Heart left ventricle (tissue), 16 donors: ENCODE data around the gene DNHD1. TPM values are rescaled to one million over a fixed set of nuclear protein-coding genes. Genes with fewer than 3 reads are reported as not detected.

Experiments used
- ATAC-seq, 4 donors: fragments of 200-7000 bp; cut with Tn5 transposase; one replicate each; pipeline ENCODE4 v1.9.1; 2020 to 2022; ENCODE audit warnings: moderate library complexity in 4 of 4, mild to moderate bottlenecking in 3 of 4, moderate number of reproducible peaks in 1 of 4
- DNase-seq, 5 donors: peaks; one replicate each; pipeline ENCODE4 v3.0.0-alpha.2; 2020
- H3K27ac ChIP-seq, 12 donors: fragments of 200-600 bp; sonication (generic) in 4 of 12; one replicate each; pipeline versions ENCODE4 v1.5.0 to v1.8.0; 2016 to 2022; ENCODE audit warnings: mild to moderate bottlenecking in 2 of 12
- H3K27me3 ChIP-seq, 9 donors: fragments of 200-600 bp; sonication (generic) in 2 of 9; one replicate each; pipeline versions ENCODE4 v1.5.1 to v1.8.0; 2016 to 2022; ENCODE audit warnings: mild to moderate bottlenecking in 3 of 9
- H3K36me3 ChIP-seq, 9 donors: fragments of 200-600 bp; sonication (generic) in 2 of 9; one replicate each; pipeline versions ENCODE4 v1.5.0 to v1.8.0; 2018 to 2022; ENCODE audit warnings: mild to moderate bottlenecking in 2 of 9
- H3K4me1 ChIP-seq, 12 donors: fragments of 200-600 bp; sonication (generic) in 4 of 12; one replicate each; pipeline versions ENCODE4 v1.5.0 to v1.8.0; 2016 to 2022; ENCODE audit warnings: mild to moderate bottlenecking in 3 of 12
- H3K4me3 ChIP-seq, 12 donors: fragments of 200-600 bp; sonication (generic) in 4 of 12; one replicate each; pipeline versions ENCODE4 v1.5.0 to v1.8.0; 2017 to 2022; ENCODE audit warnings: mild to moderate bottlenecking in 9 of 12, moderate library complexity in 4 of 12
- H3K9me3 ChIP-seq, 12 donors: fragments of 200-600 bp; sonication (generic) in 4 of 12; one replicate each; pipeline versions ENCODE4 v1.5.0 to v1.8.0; 2016 to 2022; ENCODE audit warnings: mild to moderate bottlenecking in 1 of 12
- CTCF ChIP-seq, 12 donors: fragments of 200-600 bp; sonication (generic) in 4 of 12; IDR thresholded peaks; one replicate each; pipeline versions ENCODE4 v1.5.0 to v1.8.0; 2018 to 2022; ENCODE audit warnings: antibody characterized with exemption in 12 of 12, mild to moderate bottlenecking in 5 of 12
- POLR2A ChIP-seq, 2 donors: fragments of 450-650 bp; IDR thresholded peaks; one replicate each; pipeline ENCODE4 v1.6.1; 2017; ENCODE audit warnings: antibody characterized with exemption in 2 of 2, mild to moderate bottlenecking in 2 of 2, moderate library complexity in 2 of 2
- WGBS, 4 donors: extraction: QIAGEN DNeasy Blood & Tissue Kit in 2 of 4; methylation state at CpG; one replicate each; pipeline versions ENCODE4 v1.1.5 to v1.1.7; 2013 to 2018; 5-methylcytosine and 5-hydroxymethylcytosine counted together
- intact Hi-C, 10 donors: fragments of 100-400 bp; cut with DNase I; formaldehyde crosslinking; loops; one replicate each; pipeline versions ENCODE4 v1.11.1 to v1.14.2; 2022
- polyA plus RNA-seq, 2 donors: library from polyadenylated mRNA; stranded (reverse); fragments of 200-250 nt; gene quantifications; one replicate each; pipeline ENCODE4 v1.2.3, GENCODE V29; 2013
- total RNA-seq, 9 donors: library from RNA; depleted of rRNA in 2 of 9; stranded (reverse); fragments of >200 nt in 2 of 9; fragmentation: NEBNext Ultra II Directional in 3 of 9; extraction: Animal tissue kit (Norgen Biotek cat#: 25700) in 3 of 9; gene quantifications; one replicate each; pipeline versions ENCODE4 v1.1.0 to v1.2.4, GENCODE V29; 2016 to 2023
- donor health status: ischemic (EF 13 %, LVEDD 7.1; RV severe dilation, severe dysfunction).
- donor health status: healthy with polysubstance abuse.
- donor health status: DM: no; HTN: yes; CAD: no.
- donor health status: DM: no; HTN: no; CAD: no.
- donor health status: ischemic (EF 25% LVEDD 6.9; RV normal size, moderate dysfunction).
- donor health status: ischemic (EF 25% LVEDD 5.7; RV mildly dilated, moderate dysfunction).
- donor health status: healthy.
- donor health status: DM: yes; HTN: yes; CAD: no.
- donor health status: ischemic (EF 35%, LVEDD 5.7; RV mildly dilated, moderate dysfunction).
- donor health status: nonischemic (EF 11% LVEDD 7.7; RV severe dilation, severe dysfunction).
- donor health status: DM: yes; HTN: yes; CAD: no.
- donor health status: PGD.
- donor health status: ischemic (EF 29% LVEDD 5.4; RV normal size, mild dysfunction).
- donor health status: nonischemic (EF 23%, LVEDD 6.1; RV moderate dilation, normal function).

Gene DNHD1
- total and polyA plus RNA-seq, 11 donors, result 2.2 to 9.4 (median 5.4) TPM

DNA sequence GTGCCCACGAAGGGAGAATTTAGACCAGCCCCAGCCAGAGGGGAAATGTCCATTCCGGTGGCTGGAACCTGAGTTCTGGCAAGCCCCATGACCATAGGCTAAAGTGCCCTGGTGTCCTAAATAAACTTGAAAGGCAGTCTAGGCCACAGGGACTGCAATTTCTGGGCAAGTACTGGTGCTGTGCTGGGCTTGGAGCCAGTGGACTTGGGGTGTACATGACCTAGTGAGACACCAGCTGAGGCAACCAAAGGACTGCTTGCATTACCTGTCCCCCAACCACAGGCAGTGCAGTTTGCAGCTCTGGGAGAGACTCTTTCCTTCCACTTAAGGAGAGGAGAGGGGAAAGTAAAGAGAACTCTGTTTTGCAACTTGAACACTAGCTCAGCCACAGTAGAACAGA, 82.6 kb downstream of the DNHD1 start:
- Histone ChIP-seq H3K9me3 (peaks cover 0 to 26% (median 16%) of the 10 kb centered on the region in 12 donors), H3K4me3 (no peak overlapping the region), H3K36me3 (no peaks in the 10 kb centered on the region), H3K27me3 (no peaks in the 10 kb centered on the region), H3K27ac (no peak overlapping the region), H3K4me1 (peaks cover 8 to 24% (median 18%) of the 10 kb centered on the region in 12 donors)
- DNase-seq (no peak), ATAC-seq (peak in 1 of 4 donors; percentile 47)
- intact Hi-C loops, result no loop called here
- WGBS, 4 donors, result 50 to 64% (median 60%) methylated on average over 1 to 2 of the region's 2 CpGs
- TF ChIP-seq POLR2A (IDR thresholded peaks at IDR 0.05) (no peak), CTCF (IDR thresholded peaks at IDR 0.05) (no peak)

DNA sequence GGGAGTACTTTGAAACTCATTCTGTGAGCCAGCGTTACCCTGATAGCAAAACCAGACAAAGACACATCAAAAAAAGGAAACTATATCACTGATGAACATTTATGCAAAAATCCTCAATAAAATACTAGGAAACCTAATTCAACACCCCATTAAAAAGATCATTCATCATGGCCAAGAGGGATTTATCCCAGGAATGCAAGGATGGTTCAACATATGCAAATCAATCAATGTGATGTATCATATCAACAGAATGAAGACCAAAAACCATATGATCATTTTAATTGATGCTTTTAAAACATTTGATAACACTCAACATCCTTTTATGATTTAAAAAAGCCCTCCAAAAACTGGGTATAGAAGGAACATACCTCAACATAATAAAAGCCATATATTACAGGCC, 86.5 kb downstream of the DNHD1 start:
- 82 to 89% (median 86%) methylated on average over 1 of the region's 1 CpG for WGBS, 4 donors
- no peak overlapping the region for H3K4me3 ChIP-seq
- H3K4me1 ChIP-seq, result peaks cover 0 to 22% (median 7%) of the 10 kb centered on the region in 12 donors
- TF ChIP-seq POLR2A (IDR thresholded peaks at IDR 0.05), result no peak
- no peak for TF ChIP-seq CTCF (IDR thresholded peaks at IDR 0.05)
- no peak for DNase-seq
- no peaks in the 10 kb centered on the region for H3K36me3 ChIP-seq
- H3K9me3 ChIP-seq, result peaks cover 0 to 29% (median 16%) of the 10 kb centered on the region in 12 donors
- H3K27me3 ChIP-seq, result no peaks in the 10 kb centered on the region
- intact Hi-C loops, result no loop called here
- no peak overlapping the region for H3K27ac ChIP-seq
- no peak for ATAC-seq

- Histone ChIP-seq H3K4me1 (peaks cover 0 to 20% (median 7%) of the 10 kb centered on the region in 12 donors), H3K36me3 (no peaks in the 10 kb centered on the region), H3K4me3 (no peak overlapping the region), H3K27ac (no peak overlapping the region), H3K27me3 (no peaks in the 10 kb centered on the region), H3K9me3 (peaks cover 0 to 29% (median 16%) of the 10 kb centered on the region in 12 donors)
- TF ChIP-seq POLR2A (IDR thresholded peaks at IDR 0.05), result no peak
- no peak for TF ChIP-seq CTCF (IDR thresholded peaks at IDR 0.05)
- no peak for ATAC-seq
- WGBS, 4 donors, result 91 to 96% (median 95%) methylated on average over 4 of the region's 4 CpGs
- intact Hi-C loops, result no loop called here
- DNase-seq, result no peak
Measured at GRCh38 chr11:6584528-6584927, 87.4 kb downstream of the DNHD1 start.

DNA sequence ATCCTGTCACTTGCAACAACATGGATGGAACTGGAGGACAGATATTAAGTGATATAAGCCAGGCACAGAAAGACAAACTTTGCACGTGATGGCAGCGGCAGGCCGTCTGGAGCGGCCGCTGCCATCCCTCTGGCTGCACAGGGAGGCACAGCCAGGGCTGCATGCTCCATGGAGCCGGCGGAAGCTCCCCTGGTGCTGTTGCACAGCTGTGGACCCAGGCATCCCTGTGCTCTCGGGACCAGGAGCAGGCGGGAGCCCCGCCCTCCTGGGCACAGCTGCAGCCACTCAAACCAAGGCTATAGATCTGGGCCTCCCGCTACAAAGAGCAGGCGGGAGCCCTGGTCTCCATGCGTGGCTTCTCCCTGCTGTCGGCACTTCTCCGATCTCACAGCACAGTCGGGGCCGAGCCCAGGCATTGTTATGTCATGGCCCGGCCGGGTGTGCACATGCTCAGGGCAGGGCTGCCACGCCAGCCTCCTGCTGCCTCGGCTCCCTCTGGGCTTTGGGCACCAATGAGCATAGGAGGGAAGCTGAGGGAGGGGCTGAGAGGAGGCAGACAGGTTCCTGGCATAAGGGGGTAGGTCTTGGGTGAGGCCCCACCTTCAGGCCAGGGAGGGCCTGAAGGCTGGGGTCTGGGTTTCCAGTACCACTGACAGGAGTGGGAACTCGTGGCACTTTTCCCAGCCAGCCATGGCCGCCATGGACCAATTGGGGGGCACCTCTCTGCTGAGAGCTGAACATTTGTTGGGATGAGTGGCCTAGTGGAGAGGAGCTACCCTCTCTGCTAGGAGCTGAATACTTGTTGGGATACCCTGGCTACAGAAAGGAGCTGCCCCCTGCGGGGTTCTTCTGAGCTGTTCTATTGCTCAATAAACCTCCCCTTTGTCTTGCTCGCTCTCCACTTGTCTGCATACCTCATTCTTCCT, 89.6 kb downstream of the DNHD1 start:
- intact Hi-C loops, result no loop called here
- Histone ChIP-seq H3K4me3 (peak overlapping the region in 8 of 12 donors; percentile 4 to 45 (median 26)), H3K27ac (peak overlapping the region in 7 of 12 donors; percentile 16 to 64 (median 40)), H3K4me1 (peaks cover 0 to 17% (median 7%) of the 10 kb centered on the region in 12 donors), H3K36me3 (peaks cover 0 to 10% (median under 1%) of the 10 kb centered on the region in 9 donors), H3K9me3 (peaks cover 0 to 29% (median 16%) of the 10 kb centered on the region in 12 donors), H3K27me3 (no peaks in the 10 kb centered on the region)
- ATAC-seq (peak; percentile 77 to 90 (median 81)), DNase-seq (peak in 2 of 5 donors; percentile 58 to 78)
- WGBS, 4 donors, result 49 to 60% (median 53%) methylated on average over 11 to 25 of the region's 25 CpGs
- TF ChIP-seq CTCF (IDR thresholded peaks at IDR 0.05) (no peak), POLR2A (IDR thresholded peaks at IDR 0.05) (no peak)
